ENCODE results near the gene MAEA. TPM values are rescaled to one million over a fixed set of nuclear protein-coding genes. Genes with fewer than 3 reads are reported as not detected.

The MAEA gene
- total RNA-seq, 1 donor from 2014 or later: 75.3 TPM

DNA sequence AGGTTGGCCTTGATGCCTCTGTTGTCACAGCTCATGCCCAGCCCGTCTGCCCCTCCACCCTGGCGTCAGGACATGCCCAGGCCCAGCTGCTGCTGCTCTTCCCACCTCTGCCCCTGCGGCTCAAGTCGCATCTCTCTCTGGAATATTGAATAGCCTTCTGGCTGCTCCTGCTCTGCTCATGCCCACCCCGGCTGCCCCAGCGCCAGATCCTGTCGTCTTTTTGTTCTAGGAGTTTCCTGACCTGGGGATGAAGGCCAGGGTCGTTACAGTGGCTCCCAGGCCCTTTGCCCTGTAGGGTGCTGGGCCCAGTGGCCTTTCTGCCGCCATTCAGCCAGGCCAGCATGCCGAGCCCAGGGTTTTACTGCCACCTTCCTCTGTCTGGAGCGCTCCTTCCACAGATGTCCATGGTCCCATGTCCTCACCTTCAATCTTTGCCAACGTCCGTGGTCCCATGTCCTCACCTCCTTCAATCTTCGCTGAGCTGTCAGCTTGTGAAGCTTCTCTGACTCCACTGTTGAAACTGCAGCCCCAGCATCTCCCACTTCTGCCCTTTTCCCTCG is 9.7 kb downstream of the MAEA start:
- no peak for DNase-seq (ENCODE audit: low spot score)

DNA sequence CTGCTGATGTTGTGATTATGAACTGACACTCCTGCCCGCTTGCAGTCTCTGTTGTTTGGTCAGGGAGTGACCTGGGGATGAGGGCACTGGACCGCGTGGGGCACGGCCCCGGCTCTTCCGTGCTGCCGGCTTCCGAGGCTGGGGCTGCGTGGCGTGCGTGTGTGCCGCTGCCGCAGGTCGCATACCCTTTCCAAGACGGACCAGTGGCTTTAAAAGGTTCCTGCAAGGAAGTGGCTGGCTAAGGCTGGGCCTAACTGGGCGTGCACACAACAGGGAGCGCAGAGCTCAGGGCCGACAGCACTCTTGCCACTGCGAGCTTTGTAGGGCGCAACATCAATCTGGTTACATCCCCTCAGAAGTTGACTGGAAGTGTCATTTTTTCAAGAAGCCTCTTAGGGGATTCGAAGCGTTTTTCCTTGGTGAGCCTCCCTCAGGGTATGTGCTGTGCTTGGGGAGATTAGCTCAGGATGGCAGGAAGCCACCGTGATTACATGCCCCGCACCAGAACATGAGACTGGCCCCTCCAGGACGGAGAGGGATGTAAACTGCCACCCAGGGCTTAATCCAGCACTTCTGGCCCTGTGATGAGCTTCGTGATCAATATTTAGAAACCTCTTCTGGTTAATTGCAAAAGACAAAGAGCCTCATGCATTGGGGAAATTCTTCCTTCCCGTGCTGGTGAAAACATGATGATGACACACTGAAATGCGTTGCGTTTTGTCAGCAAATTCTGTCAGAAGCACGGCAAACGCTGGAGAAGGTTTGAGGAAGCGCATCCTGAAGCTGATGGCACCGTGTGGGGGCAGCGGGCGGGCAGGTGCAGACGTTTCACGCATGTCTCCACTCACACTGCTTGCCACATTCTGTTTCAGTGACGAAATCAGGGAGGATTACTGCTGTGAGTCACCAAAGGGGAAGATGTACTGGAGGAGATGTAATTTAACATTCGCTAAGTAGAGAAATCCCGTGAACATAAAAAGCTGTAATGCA is 11.1 kb downstream of the MAEA start:
- no peak for DNase-seq (ENCODE audit: low spot score)

DNA sequence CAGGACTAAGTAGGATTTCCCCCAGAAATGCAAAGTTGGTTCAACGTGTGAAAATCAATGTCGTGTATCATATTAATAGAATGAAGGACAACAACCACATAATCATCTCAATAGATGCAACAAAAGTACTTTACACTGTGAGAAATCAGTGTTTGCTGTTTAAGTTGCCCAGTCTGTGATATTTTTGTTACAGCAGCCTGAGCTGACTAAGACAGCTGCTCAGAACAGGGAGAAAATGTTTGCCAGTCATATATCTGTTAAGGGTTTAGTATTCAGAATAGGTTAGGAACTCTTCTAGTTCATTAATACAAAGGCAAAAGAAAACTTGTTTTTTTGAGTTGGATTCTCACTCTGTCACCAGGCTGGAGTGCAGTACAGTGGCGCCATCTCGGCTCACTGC is 12.5 kb downstream of the MAEA start:
- DNase-seq (ENCODE audit: low spot score): no peak

DNA sequence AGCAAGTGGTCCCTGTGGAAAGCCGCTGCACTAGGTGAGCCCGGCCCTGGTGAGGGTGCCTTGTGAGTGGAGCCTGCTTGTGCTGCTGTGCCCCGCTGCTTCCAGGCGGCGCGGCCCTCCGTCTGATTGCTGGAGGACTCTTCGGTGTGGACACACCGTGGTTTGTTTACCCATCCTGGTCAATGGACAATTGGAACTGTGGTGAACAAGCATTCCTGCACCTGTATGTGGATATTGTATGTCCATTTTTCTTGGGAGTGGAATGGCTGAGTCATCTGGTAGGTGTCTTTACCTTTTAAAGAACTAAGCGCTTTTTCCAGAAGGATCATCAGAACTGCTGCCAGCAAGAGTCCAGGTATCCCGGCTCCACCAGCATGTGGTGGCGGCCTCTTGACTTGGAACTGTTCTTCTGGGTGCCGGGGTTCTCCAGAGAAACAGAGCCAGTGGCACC is 15.6 kb downstream of the MAEA start:
- DNase-seq (ENCODE audit: low spot score): no peak

DNA sequence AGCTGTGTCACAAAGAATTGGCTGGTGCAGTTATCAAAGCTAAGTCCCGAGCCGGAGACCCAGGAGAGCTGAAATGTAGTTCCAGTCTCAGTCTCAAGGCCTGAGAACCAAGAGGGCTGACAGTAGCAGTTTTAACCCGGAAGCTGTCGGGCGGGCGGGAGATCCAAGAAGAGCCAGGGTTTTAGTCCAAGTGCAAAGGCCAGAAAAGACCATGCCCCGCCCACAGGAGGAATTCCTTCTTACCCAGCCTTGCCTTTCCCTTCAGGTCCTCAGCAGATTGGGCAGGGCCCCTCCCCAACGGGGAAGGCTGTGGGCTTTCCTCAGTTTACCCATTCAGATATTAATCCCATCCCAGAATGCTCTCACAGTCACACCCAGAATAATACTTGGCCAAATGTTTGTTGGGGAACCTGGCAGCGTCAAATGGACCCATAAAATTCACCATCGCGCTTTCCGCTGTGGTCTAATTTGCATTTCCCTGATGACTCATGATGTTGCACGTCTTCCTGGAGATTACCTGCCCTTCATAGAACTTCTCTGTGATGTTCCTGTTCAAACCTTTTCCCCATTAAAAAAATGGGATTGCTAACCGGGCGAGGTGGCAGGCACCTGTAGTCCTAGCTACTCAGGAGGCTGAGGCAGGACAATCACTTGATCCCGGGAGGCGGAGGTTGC is 16.2 kb downstream of the MAEA start:
- DNase-seq (ENCODE audit: low spot score): no peak

DNA sequence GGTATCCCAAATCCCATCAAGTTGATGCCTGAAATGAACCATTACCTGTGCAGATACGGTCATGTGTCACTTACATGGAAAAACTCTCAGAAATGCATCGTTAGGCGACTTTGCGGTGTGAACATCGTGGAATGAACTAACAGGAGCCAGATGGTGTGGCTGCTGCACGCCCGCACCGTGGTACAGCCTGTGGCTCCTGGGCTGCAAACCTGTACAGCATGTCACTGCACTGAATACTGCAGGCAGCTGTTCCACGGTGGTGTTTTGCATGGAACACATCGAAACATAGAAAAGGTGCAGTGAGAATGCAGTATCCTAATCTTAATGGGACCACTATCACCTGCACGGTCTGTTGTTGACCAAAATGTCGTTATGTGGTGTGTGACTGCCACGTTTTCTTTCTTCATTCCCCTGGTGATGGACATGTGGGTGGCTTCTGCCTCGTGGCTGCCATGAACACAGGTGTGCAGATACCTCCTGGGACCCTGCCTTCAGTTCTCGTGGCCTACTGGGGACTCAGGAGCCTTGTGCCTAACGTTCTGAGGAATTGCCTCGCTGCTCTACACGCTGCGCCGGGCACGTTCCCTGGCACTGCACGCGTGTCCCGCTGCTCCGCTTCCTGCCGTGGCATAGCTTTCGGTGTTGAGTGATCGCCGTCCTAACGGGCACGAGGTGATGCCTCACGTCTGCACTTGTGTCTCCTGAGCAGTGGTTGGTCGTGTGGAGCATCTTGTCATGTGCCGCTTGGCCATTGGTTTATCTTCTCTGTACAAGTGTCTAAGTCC is 18.5 kb downstream of the MAEA start:
- DNase-seq (ENCODE audit: low spot score): no peak

DNA sequence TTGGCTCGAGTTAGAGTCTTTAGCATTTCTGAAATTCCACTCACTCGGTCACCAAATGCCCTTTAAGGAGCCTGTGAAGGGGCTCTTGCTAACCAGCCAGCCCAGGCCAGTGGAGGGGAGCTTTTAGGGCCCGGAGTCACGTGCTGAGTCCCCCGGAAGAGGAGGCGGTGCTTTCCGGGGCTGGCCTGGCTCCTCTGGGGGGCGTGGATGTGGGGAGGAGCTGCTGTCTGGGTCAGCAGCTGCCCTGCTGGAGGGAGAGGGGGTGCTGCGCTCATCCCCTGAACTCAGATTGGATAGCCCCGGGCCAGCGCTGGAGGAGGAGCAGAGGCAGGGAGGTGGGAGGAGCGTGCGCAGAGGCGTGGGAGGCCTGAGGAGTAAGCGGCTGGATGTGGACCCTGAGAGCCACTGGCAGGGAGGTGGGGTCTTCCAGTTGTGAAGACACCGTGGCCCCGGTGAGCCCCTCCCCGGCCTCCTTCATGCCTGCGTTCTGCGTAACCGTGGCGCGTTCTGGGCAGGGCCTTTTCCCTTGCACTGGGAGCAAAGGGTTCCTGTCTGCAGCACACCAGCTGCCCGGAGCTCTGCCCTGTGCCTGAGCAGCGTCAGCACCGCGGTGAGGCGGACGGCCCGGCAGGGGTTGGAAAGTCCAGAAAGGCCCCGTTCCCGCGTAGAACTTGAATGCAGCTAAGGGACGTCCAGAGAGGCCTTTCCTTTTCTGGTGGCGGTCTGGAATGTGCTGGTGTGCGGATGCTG is 19.7 kb downstream of the MAEA start:
- DNase-seq (ENCODE audit: low spot score): peak; percentile 90

DNA sequence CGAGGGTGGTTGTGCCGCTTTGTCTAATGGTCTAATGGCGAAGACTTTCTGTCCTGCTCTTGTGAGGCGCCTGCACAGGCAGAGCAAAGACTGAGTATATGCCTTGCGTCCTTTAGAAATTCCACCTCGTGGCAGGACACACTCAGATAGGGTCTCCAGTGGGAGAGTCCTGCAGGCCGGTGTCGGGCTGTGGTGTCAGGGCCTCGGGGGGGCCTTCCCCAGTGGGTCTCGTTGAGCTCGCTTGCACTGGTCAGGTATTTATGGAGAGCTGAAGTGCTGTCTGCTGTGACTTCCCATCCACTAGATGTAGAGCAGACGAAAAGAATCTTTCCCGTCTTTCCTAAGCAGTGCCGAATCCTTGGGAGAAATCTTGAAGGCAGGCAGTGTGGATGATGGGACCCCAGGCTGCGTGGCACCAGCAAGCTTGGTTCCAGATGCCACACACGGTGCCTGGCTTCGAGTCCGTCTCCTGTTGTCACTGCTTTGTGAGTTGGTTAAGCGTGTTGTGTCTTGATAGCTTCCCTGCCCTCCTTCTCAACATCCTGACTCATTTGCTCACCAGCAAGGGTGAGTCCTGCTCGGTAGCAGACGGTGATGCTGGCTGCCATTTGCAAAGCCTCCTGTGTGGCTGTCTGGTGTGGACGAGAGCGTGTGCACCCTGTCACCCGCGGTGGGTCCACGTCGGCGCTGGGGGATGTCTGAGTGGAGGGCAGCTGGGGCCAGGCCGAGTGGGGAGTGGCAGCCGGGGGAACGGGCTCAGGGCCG is 20.5 kb downstream of the MAEA start:
- DNase-seq (ENCODE audit: low spot score): no peak

DNA sequence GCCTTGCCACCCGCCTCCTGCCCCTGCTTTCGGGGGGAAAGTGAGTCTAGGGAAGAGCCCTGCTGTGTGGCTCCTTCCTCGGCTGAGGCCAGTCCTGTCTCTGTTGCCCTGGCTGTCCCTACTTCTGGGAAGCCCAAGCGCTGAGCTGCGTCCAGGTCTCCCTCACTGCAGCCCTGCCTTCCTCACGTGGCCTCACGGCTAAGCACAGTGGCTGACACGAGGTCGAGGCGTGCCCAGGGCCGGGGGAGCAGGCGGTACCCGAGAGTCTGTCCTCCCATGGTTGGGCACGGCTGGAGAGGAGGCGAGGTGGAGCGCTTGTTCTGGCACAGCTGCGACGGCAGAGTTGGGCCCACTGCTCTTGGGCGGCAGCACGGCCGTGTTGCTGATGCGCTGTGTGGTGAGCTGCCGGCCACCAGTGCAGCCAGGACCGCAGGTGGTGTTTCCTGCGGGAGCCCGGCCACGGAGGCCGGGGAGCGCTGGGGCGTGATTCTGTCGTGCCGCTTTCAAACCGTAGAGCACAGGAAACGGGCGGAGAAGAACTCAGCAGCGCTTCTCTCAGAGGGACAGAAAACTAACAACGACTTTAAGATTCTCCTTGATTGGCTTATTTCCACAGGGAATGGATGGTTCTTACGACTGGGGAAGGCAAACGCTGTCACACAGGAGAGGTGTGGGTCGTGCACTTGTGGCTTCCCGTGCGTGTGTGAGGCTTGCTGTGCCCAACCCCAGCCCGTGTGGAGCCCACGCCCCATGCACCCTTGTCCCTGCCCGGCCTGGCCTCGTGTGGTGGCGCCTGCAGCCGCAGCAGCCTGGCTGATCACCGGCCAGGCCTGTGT is 21.3 kb downstream of the MAEA start:
- DNase-seq (ENCODE audit: low spot score): no peak

DNA sequence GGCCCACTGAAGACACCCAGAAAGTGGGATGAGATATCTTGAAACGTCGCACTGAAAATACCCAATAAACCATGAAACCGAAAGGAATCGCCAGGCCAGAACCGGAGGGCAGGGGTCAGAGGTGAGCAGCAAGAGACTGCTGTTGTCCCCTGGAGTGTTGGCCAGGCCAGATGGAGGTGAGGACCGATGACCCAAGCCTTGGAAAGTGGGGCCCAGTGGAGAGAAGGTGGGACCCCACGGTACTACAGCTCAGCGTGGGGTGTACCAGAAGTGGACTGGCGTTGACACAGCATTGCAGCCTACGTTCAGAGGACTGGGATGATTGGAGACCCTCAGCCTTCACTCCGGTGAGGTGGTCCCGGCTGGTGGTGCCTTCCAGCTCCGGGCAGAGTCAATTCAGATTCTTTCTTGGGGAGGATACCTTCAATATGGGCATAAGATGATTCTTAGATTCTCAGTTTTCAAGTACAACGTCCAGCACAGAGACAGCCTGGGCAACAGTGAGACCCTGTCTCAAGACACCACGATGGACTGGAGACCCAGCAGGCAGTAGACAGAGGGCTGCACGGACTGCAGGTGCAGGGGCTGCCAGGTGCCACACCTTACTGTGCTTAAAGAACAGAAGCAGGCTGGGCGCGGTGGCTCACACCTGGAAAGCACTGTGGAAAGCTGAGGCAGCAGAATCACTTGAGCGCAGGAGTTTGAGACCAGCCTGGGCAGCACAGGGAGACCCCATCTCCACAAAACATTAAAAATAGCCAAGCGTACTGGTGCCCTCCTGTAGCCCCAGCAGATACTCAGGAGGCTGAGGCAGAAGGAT is 23.3 kb downstream of the MAEA start:
- no peak for DNase-seq (ENCODE audit: low spot score)

DNA sequence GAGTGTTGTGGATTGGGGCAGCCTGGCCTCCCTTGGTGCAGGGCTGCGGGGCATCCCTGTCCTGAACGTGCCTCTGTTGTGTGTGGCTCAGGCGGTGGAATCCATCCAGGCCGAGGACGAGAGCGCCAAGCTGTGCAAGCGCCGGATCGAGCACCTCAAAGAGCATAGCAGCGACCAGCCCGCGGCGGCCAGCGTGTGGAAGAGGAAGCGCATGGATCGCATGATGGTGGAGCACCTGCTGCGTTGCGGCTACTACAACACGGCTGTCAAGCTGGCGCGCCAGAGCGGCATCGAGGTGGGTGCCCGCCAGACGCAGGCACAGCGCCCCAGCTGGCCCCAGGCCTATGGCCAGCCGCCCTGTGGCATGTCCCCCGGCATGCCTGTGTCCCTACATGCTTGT is 25.6 kb downstream of the MAEA start:
- no peak for DNase-seq (ENCODE audit: low spot score)

DNA sequence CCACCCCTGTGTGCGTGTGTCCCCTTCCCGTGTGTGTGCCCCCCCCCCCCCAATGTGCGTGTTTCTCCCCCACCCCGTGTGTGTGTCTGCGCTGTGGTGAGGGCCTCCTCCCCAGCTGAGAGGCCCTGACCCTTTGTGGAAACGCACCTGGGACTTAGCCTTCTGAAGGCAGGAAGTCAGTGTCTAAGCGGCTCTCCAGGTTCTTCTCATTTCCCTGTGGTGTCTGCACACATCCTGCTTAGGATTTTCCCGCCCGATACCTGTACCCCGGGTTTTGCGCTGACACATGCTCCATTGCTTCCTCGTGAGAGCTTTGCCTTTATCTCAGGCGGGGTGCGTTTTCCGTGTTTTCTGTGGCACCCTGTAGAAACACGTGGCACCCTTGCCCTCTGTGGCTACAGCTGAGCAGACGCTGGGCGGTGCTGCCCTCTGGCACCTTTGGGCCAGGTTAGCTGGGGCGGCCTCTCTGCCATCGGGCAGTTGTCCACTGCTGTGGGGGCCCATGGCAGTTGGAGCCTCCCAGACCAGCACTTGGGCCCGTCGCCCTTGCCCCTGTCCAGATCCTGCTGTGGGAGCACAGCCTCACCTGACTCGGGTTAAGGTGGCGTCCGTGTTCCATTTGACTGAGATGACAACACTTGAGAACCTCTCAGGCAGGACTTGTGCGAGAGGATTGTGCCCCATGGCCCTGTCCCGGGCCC is 26.3 kb downstream of the MAEA start:
- no peak for DNase-seq (ENCODE audit: low spot score)

DNA sequence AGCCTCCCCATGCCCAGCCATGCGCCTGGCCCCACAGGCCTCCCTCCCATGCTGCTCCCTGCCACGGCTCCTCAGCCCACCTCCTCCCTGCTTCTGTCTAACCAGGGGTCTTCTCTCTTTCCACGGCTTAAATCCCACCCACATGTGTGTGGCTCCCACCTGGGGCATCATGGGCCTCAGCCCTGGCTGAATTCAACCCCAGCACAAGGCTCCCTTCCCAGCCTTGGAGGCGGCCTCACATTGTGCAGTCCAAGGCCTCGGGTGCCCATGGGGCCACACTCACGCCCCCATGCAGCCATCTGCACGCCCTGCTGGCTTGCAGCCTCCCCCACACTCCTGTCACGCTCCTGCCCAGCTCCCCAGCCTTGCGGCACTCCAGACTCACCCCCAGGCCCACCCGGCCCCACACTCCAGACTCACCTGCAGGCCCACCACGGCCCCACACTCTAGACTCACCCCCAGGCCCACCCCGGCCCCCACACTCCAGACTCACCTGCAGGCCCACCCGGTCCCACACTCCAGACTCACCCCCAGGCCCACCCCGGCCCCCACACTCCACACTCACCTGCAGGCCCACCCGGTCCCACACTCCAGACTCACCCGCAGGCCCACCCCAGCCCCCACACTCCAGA is 27.0 kb downstream of the MAEA start:
- DNase-seq (ENCODE audit: low spot score): no peak

DNA sequence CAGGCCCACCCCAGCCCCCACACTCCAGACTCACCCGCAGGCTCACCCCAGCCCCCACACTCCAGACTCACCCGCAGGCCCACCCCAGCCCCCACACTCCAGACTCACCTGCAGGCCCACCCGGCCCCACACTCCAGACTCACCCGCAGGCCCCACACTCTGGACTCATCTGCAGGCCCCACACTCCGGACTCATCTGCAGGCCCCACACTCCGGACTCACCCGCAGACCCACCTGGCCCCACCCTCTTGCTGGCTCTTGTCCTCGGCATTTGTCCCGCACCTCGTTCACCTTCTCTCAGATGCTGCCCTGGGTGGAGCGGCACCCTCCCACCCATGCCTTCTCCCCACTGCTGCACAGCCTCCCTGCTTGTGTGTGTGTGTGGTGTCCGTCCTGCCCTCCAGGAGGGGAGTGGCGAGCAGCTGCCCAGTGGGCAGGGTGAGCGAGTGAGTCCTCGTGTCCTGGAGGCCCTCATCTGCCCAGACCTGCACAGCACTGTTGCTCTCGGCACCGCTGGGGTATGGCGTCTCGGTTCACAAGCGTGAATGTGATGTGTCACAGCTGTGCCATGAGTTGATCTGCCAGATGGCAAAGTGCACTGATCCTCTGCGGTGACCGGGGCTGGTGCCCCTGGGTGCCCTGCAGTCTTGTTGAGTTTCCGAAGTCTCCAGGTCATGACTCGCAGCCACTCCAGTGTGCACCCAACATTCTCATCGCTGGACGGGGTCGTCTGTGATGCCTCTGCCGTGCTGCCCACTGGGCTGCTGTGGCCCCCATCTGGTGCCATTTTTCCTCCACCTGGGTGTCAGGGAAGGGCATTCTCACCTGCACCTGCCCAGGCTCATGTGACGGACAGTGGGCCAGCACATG is 27.7 kb downstream of the MAEA start:
- DNase-seq (ENCODE audit: low spot score): no peak

DNA sequence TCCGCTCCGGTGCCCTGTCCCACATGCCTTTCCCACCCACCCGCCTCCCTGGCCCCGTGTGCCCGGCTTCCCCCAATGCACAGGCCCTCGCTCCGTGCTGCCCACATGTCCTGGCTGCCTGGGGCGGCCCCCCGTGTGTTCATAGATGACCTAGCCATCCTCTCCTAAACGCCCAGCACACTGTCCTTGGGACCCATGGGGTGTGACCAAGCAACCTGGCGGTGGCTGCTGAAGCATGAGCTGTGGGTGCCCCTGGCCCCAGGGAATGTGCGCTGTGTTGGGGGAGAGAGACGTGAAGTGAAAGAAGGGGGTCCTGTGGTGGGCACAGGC is 28.3 kb downstream of the MAEA start:
- no peak for DNase-seq (ENCODE audit: low spot score)

DNA sequence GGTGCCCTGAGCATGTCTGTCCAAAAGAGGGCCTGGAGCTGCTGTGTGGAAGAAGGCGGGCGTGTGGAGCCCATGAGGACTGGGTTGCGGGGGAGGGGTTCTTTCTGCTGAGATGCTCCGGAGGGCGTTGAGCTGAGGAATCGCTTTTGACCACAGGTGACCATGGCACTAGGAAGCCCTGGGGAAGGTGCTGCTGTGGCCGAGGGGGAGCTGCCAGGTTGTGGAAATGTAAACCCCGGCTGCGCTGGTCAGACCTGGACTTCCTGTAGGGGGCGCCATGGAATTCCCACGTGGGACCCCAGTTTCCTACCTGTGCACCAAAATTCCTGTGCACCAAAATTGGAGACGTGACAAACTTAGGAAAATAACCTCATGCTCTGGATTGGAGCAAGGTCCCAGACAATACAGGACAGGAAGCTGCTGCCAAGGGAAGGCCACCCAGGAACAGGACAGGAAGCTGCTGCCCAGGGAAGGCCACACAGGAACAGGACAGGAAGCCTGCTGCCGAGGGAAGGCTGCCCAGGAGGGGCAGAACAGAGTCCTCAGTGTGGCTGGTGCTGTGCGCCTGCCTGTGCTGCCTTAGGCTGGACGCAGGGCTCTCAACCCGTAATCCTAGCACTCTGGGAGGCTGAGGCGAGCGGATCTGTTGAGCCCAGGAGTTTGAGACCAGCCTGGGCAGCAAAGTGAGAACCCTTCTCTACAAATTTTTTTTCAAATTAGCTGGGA is 29.0 kb downstream of the MAEA start:
- DNase-seq (ENCODE audit: low spot score): no peak
